HCT116 (cell line): ENCODE measurements around the gene KCNA2. TPM values are rescaled to one million over a fixed set of nuclear protein-coding genes. Genes with fewer than 3 reads are reported as not detected.

ENCODE experiments used
- ATAC-seq: fragments of 200-7000 bp; cut with Tn5 transposase; 2 replicates; pipeline ENCODE4 v1.9.1; 2020; ENCODE audit warnings: mild to moderate bottlenecking, moderate library complexity
- BruUV-seq: library from RNA; stranded (reverse); fragments of 400-500 nt; replicated peaks from 2 replicates; lab custom pipeline; 2021; lab: Mats Ljungman, UMichigan
- CTCF ChIA-PET: fragments of 300-600 bp; sonication (Branson Sonifier 250); formaldehyde crosslinking; loops from one replicate; lab custom pipeline; 2021; ENCODE audit warnings: antibody characterized with exemption; lab: Charles Lee
- POLR2A ChIA-PET: fragments of 300-600, 350-600 bp; sonication (Branson Sonifier 250); formaldehyde crosslinking; loops from one replicate; lab custom pipeline; 2021; ENCODE audit warnings: antibody characterized with exemption; lab: Charles Lee
- RAD21 ChIA-PET, 2 experiments: fragments of 300-600 bp; sonication (Branson Sonifier 250); formaldehyde crosslinking; loops; one replicate each; lab custom pipeline; 2023; ENCODE audit warnings: low total read pairs in 2 of 2; ENCODE audit not compliant: uncharacterized antibody in 2 of 2, unreplicated experiment in 2 of 2, low non-redundant PET in 1 of 2; lab: Charles Lee
- DNase-seq: peaks from one replicate; pipeline ENCODE4 v3.0.0-alpha.2; 2010; ENCODE audit warnings: low read depth, low spot score
- H2AFZ ChIP-seq: fragments of 200-600 bp; shearing (Covaris generic), sonication (generic); 2 replicates; pipeline ENCODE4 v1.6.1; 2017; ENCODE audit warnings: low read depth, mixed run types, mixed read lengths, antibody characterized with exemption, low read length; ENCODE audit not compliant: poor library complexity, severe bottlenecking
- H3K27ac ChIP-seq: 2 replicates; pipeline ENCODE4 v1.5.1; 2012; ENCODE audit warnings: low read depth, low read length
- H3K27me3 ChIP-seq: fragments of 200-600 bp; sonication (generic); 2 replicates; pipeline ENCODE4 v1.6.1; 2016; ENCODE audit warnings: mixed run types, low read length, mixed read lengths; ENCODE audit not compliant: insufficient read depth
- H3K36me3 ChIP-seq, 2 experiments: fragments of 200-500 bp in 1 of 2; fragments of 200-600 bp in 1 of 2; sonication (Bioruptor generic) in 1 of 2; sonication (generic) in 1 of 2; 2 replicates each; pipeline versions ENCODE4 v1.5.1 to v1.6.1; 2014 to 2016; ENCODE audit warnings: low read length in 2 of 2, inconsistent platforms in 1 of 2, mixed read lengths in 1 of 2, mixed run types in 1 of 2; ENCODE audit not compliant: insufficient read depth in 2 of 2, control insufficient read depth in 1 of 2
- H3K4me1 ChIP-seq, 2 experiments: fragments of 200-600 bp in 1 of 2; sonication (generic) in 1 of 2; 2 replicates each; pipeline versions ENCODE4 v1.5.1 to v1.6.1; 2012 to 2017; ENCODE audit warnings: low read length in 2 of 2, inconsistent platforms in 1 of 2, mild to moderate bottlenecking in 1 of 2, mixed read lengths in 1 of 2, mixed run types in 1 of 2, moderate library complexity in 1 of 2; ENCODE audit not compliant: insufficient read depth in 2 of 2, control insufficient read depth in 1 of 2
- H3K4me2 ChIP-seq: fragments of 200-600 bp; sonication (generic); 2 replicates; pipeline ENCODE4 v1.6.1; 2017; ENCODE audit warnings: mixed run types, low read length, mixed read lengths
- H3K4me3 ChIP-seq, 2 experiments: fragments of 200-600 bp in 1 of 2; sonication (generic) in 1 of 2; replicated peaks in 1 of 2; 2 replicates each; pipeline ENCODE4 v1.5.1; 2011 to 2016; ENCODE audit warnings: low read length in 2 of 2, control low read depth in 1 of 2, low read depth in 1 of 2, mild to moderate bottlenecking in 1 of 2, mixed read lengths in 1 of 2, mixed run types in 1 of 2
- H3K79me2 ChIP-seq: fragments of 200-600 bp; sonication (generic); 2 replicates; pipeline ENCODE4 v1.6.1; 2017; ENCODE audit warnings: mild to moderate bottlenecking, mixed run types, low read length, moderate library complexity, mixed read lengths; ENCODE audit not compliant: insufficient read depth
- H3K9ac ChIP-seq: fragments of 200-600 bp; sonication (generic); 2 replicates; pipeline ENCODE4 v1.6.1; 2016; ENCODE audit warnings: low read length, mixed read lengths
- H3K9me2 ChIP-seq: fragments of 200-600 bp; sonication (generic), shearing (Covaris generic); 2 replicates; pipeline ENCODE4 v1.6.1; 2017; ENCODE audit warnings: mixed run types, mild to moderate bottlenecking, moderate library complexity; ENCODE audit not compliant: insufficient read depth
- H3K9me3 ChIP-seq, 2 experiments: fragments of 200-500 bp in 1 of 2; fragments of 200-600 bp in 1 of 2; sonication (Bioruptor generic) in 1 of 2; sonication (generic) in 1 of 2; 2 replicates each; pipeline ENCODE4 v1.6.1; 2014 to 2017; ENCODE audit warnings: low read length in 2 of 2, mixed read lengths in 2 of 2, inconsistent platforms in 1 of 2, low read depth in 1 of 2, mild to moderate bottlenecking in 1 of 2, mixed run types in 1 of 2, moderate library complexity in 1 of 2; ENCODE audit not compliant: control insufficient read depth in 1 of 2, insufficient read depth in 1 of 2
- H4K20me1 ChIP-seq: fragments of 200-600 bp; sonication (generic), shearing (Covaris generic); 2 replicates; pipeline ENCODE4 v1.6.1; 2017; ENCODE audit warnings: mixed run types, mild to moderate bottlenecking, moderate library complexity; ENCODE audit not compliant: insufficient read depth
- CBX3 ChIP-seq: IDR thresholded peaks from 2 replicates; pipeline ENCODE4 v1.6.1; 2012; ENCODE audit warnings: low read depth
- CEBPB ChIP-seq: IDR thresholded peaks from 2 replicates; pipeline ENCODE4 v1.6.1; 2012; ENCODE audit warnings: low read depth
- EGR1 ChIP-seq: IDR thresholded peaks from 2 replicates; pipeline ENCODE4 v1.6.1; 2012; ENCODE audit warnings: low read depth
- ELF1 ChIP-seq: IDR thresholded peaks from 2 replicates; pipeline ENCODE4 v1.6.1; 2012; ENCODE audit warnings: low read depth, borderline replicate concordance
- EZH2 ChIP-seq: fragments of 200-600 bp; sonication (generic); IDR thresholded peaks from 2 replicates; pipeline ENCODE4 v1.6.1; 2017; ENCODE audit warnings: antibody characterized with exemption, mixed run types
- EZH2phosphoT487 ChIP-seq: fragments of 200-600 bp; IDR thresholded peaks from 2 replicates; pipeline ENCODE4 v1.6.1; 2018; ENCODE audit warnings: antibody characterized with exemption, borderline replicate concordance
- FOSL1 ChIP-seq: IDR thresholded peaks from 2 replicates; pipeline ENCODE4 v1.6.1; 2012; ENCODE audit warnings: low read depth
- JUND ChIP-seq: IDR thresholded peaks from 2 replicates; pipeline ENCODE4 v1.6.1; 2012
- POLR2A ChIP-seq: IDR thresholded peaks from 2 replicates; pipeline ENCODE4 v1.7.0; 2011; ENCODE audit warnings: borderline replicate concordance; ENCODE audit not compliant: insufficient read depth, insufficient read length; ENCODE audit errors: extremely low read depth
- POLR2AphosphoS5 ChIP-seq: IDR thresholded peaks from 2 replicates; pipeline ENCODE4 v1.6.1; 2011; ENCODE audit warnings: mild to moderate bottlenecking, low read depth, low read length, moderate library complexity
- SP1 ChIP-seq: IDR thresholded peaks from 2 replicates; pipeline ENCODE4 v1.6.1; 2012; ENCODE audit warnings: low read depth
- SRF ChIP-seq: IDR thresholded peaks from 2 replicates; pipeline ENCODE4 v1.6.1; 2012; ENCODE audit warnings: low read depth
- TCF7L2 ChIP-seq: IDR thresholded peaks from 2 replicates; pipeline ENCODE4 v1.7.0; 2011; ENCODE audit warnings: borderline replicate concordance, inconsistent platforms; ENCODE audit not compliant: insufficient read depth, insufficient read length; ENCODE audit errors: extremely low read depth
- YY1 ChIP-seq: IDR thresholded peaks from 2 replicates; pipeline ENCODE4 v1.6.1; 2011; ENCODE audit warnings: low read length, low read depth, moderate library complexity, mild to moderate bottlenecking; ENCODE audit not compliant: insufficient replicate concordance; ENCODE audit errors: extremely low read depth
- ZNF274 ChIP-seq: fragments of 200-500 bp; sonication (Bioruptor generic); IDR thresholded peaks from 2 replicates; pipeline ENCODE4 v1.6.1; 2014; ENCODE audit warnings: mild to moderate bottlenecking, low read depth, low read length, inconsistent platforms
- intact Hi-C: fragments of 100-400 bp; cut with micrococcal nuclease; formaldehyde crosslinking; loops from 2 replicates; pipeline ENCODE4 v1.10.0; 2022
- total RNA-seq: library from RNA; stranded (reverse); gene quantifications from one replicate; pipeline ENCODE4 v1.2.1, GENCODE V29; 2021; ENCODE audit not compliant: unreplicated experiment
- TF ChIP-seq, protein P1 (sequence below): IDR thresholded peaks from 2 replicates; pipeline ENCODE4 v1.6.1; 2012
- TF ChIP-seq, protein P2 (sequence below): IDR thresholded peaks from 2 replicates; pipeline ENCODE4 v1.6.1; 2011; ENCODE audit warnings: mild to moderate bottlenecking, low read length, moderate library complexity; ENCODE audit not compliant: insufficient replicate concordance; ENCODE audit errors: extremely low read depth
- TF ChIP-seq, protein P3 (sequence below): IDR thresholded peaks from 2 replicates; pipeline ENCODE4 v1.6.1; 2012
- TF ChIP-seq, protein P4 (sequence below): IDR thresholded peaks from 2 replicates; pipeline ENCODE4 v1.6.1; 2012; ENCODE audit warnings: low read depth

Gene KCNA2
- total RNA-seq, 1 experiment from 2014 or later, result not detected

DNA sequence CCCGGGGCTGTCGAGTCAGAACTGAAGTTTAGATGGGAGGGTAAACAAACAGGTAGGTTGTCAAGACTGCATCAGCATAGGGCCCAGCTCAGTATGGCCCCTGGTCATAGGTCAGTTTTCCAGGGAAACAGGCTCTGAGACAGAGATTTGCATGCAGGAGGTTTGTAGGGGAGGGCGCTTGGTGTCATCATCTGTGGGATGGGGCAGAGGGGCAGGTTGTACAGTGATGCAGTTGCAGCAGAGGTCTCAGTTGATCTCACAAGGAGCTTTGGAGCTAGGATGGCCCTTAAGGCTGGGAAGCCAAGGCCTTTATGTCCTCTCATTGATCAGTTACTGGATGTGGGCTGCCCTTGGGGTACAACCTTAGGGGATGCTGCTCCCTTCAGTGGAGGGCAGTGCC, 48.7 kb downstream of the KCNA2 start:
- ChIA-PET CTCF (no interaction called here), POLR2A (no interaction called here), RAD21 (no interaction called here)
- H3K27ac ChIP-seq, result no peak overlapping the region
- no peaks in the 10 kb centered on the region for H3K79me2 ChIP-seq
- no peaks in the 10 kb centered on the region for H3K9me2 ChIP-seq
- H3K4me1 ChIP-seq, result no peaks in the 10 kb centered on the region
- no peak overlapping the region for H3K9ac ChIP-seq
- no peak overlapping the region for H3K4me2 ChIP-seq
- no TSS peak for BruUV-seq
- ATAC-seq (no peak), DNase-seq (no peak)
- no peak overlapping the region for H3K4me3 ChIP-seq
- peaks cover 54% of the 10 kb centered on the region for H3K27me3 ChIP-seq
- intact Hi-C loops, result no loop called here
- no peaks in the 10 kb centered on the region for H4K20me1 ChIP-seq
- H3K36me3 ChIP-seq, result no peaks in the 10 kb centered on the region
- H2AFZ ChIP-seq, result no peak overlapping the region
- no peaks in the 10 kb centered on the region for H3K9me3 ChIP-seq
- no peak for TF ChIP-seq YY1
- TF ChIP-seq, protein P1, sequence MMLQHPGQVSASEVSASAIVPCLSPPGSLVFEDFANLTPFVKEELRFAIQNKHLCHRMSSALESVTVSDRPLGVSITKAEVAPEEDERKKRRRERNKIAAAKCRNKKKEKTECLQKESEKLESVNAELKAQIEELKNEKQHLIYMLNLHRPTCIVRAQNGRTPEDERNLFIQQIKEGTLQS, result no peak
- TF ChIP-seq, protein P2, sequence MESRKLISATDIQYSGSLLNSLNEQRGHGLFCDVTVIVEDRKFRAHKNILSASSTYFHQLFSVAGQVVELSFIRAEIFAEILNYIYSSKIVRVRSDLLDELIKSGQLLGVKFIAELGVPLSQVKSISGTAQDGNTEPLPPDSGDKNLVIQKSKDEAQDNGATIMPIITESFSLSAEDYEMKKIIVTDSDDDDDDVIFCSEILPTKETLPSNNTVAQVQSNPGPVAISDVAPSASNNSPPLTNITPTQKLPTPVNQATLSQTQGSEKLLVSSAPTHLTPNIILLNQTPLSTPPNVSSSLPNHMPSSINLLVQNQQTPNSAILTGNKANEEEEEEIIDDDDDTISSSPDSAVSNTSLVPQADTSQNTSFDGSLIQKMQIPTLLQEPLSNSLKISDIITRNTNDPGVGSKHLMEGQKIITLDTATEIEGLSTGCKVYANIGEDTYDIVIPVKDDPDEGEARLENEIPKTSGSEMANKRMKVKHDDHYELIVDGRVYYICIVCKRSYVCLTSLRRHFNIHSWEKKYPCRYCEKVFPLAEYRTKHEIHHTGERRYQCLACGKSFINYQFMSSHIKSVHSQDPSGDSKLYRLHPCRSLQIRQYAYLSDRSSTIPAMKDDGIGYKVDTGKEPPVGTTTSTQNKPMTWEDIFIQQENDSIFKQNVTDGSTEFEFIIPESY, result no peak
- TF ChIP-seq ZNF274, result no peak
- no peak for TF ChIP-seq POLR2A
- TF ChIP-seq ELF1, result no peak
- TF ChIP-seq TCF7L2, result no peak
- TF ChIP-seq EZH2, result no peak
- TF ChIP-seq SP1, result no peak
- TF ChIP-seq FOSL1, result no peak
- no peak for TF ChIP-seq EZH2phosphoT487
- TF ChIP-seq, protein P3, sequence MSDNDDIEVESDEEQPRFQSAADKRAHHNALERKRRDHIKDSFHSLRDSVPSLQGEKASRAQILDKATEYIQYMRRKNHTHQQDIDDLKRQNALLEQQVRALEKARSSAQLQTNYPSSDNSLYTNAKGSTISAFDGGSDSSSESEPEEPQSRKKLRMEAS, result no peak
- TF ChIP-seq JUND, result no peak
- TF ChIP-seq, protein P4, sequence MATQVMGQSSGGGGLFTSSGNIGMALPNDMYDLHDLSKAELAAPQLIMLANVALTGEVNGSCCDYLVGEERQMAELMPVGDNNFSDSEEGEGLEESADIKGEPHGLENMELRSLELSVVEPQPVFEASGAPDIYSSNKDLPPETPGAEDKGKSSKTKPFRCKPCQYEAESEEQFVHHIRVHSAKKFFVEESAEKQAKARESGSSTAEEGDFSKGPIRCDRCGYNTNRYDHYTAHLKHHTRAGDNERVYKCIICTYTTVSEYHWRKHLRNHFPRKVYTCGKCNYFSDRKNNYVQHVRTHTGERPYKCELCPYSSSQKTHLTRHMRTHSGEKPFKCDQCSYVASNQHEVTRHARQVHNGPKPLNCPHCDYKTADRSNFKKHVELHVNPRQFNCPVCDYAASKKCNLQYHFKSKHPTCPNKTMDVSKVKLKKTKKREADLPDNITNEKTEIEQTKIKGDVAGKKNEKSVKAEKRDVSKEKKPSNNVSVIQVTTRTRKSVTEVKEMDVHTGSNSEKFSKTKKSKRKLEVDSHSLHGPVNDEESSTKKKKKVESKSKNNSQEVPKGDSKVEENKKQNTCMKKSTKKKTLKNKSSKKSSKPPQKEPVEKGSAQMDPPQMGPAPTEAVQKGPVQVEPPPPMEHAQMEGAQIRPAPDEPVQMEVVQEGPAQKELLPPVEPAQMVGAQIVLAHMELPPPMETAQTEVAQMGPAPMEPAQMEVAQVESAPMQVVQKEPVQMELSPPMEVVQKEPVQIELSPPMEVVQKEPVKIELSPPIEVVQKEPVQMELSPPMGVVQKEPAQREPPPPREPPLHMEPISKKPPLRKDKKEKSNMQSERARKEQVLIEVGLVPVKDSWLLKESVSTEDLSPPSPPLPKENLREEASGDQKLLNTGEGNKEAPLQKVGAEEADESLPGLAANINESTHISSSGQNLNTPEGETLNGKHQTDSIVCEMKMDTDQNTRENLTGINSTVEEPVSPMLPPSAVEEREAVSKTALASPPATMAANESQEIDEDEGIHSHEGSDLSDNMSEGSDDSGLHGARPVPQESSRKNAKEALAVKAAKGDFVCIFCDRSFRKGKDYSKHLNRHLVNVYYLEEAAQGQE, result no peak
- no peak for TF ChIP-seq POLR2AphosphoS5
- no peak for TF ChIP-seq CEBPB
- no peak for TF ChIP-seq CBX3
- TF ChIP-seq EGR1, result no peak
- no peak for TF ChIP-seq SRF
